G401.6 (cell line): ENCODE measurements around the gene SRRM1.
"Not testable (repeated sequence)": the region's sequence is repeated elsewhere in the genome, so short reads cannot be mapped to it uniquely, and the experiment has no call there.

Experiments used
- FAIRE-seq: peaks from 2 replicates; lab custom pipeline; 2012; peaks lifted over from hg19 to GRCh38; lab: Jason Lieb, UNC

SRRM1 gene

DNA sequence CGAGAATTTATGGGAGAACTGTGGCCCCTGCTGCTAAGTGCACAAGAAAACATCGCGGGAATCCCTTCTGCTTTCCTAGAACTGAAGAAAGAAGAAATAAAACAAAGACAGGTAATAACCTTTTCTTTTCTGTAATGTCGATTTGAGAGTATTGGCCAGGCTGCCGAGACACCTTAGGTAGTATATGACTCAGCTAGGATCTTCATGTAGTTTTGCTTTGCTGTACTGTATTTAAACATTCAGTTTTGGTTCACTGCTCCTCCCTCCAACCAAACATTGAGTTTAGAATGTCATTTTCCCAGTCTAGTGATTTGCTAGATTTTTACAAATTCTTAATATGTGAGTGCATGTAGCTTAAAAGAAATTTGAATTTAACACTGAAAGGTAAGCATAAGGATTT lies 5.8 kb downstream of the SRRM1 start:
- no peak for FAIRE-seq

GRCh38 chr1:24652382-24652781 lies 9.3 kb downstream of the SRRM1 start:
- FAIRE-seq, result no peak

GRCh38 chr1:24654010-24654409 lies 10.9 kb downstream of the SRRM1 start:
- no peak for FAIRE-seq

GRCh38 chr1:24656046-24656445 lies 12.9 kb downstream of the SRRM1 start:
- FAIRE-seq, result no peak

GRCh38 chr1:24657781-24658180 lies 14.7 kb downstream of the SRRM1 start:
- FAIRE-seq, result no peak

- FAIRE-seq, result no peak
Observed at GRCh38 chr1:24659166-24659904, 16.2 kb downstream of the SRRM1 start.

- no peak for FAIRE-seq
Observed at GRCh38 chr1:24659993-24660665, 17.0 kb downstream of the SRRM1 start.

GRCh38 chr1:24664507-24665033 lies 21.5 kb downstream of the SRRM1 start:
- no peak for FAIRE-seq

DNA sequence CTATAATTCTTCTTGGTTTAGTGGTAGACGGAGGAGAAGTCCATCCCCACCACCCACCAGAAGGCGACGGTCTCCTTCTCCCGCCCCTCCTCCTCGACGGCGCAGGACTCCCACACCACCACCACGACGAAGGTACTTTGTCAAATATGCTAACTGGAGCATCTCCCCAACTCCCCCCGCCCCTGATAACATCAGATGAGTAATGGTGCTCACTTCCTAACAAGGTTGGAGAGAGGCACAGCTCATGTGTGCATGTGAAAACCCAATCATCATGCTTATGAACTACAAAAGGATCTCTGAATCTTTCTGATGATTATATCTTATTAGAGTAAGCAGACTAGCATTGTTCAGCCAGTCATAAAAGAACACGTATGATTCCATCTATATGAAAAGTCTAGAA lies 23.7 kb downstream of the SRRM1 start:
- no peak for FAIRE-seq

- not testable (repeated sequence) for FAIRE-seq
Observed at GRCh38 chr1:24671372-24671771, 28.3 kb downstream of the SRRM1 start.

- FAIRE-seq, result peak; percentile 55
Observed at GRCh38 chr1:24672686-24673085, 29.6 kb downstream of the SRRM1 start.

GRCh38 chr1:24673341-24673740 lies 30.2 kb downstream of the SRRM1 start:
- no peak for FAIRE-seq

GRCh38 chr1:24678421-24678820 lies 35.3 kb downstream of the SRRM1 start:
- not testable (repeated sequence) for FAIRE-seq

DNA sequence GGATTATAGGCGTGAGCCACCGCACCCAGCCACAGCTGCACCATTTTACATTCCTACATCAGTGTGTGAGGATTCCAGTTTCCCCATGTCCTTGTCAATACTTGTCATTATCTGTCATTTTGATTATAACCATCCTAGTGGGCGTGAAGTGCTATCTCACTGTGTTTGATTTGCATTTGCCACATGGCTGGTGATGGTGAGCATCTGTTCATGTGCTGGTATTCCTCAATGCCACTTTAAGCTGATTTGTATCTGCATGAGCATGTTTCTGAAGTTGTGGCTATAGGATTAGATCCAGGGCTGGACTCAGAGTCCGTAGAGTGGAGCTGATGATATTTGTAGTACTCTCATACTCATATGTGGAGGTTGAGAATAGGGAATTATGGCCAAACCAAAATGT lies 36.6 kb downstream of the SRRM1 start:
- no peak for FAIRE-seq

GRCh38 chr1:24683713-24684162 lies 40.6 kb downstream of the SRRM1 start:
- FAIRE-seq, result no peak

- no peak for FAIRE-seq
Observed at GRCh38 chr1:24688033-24688432, 44.9 kb downstream of the SRRM1 start.

- FAIRE-seq, result peak; percentile 15
Observed at GRCh38 chr1:24688621-24689195, 45.6 kb downstream of the SRRM1 start.

DNA sequence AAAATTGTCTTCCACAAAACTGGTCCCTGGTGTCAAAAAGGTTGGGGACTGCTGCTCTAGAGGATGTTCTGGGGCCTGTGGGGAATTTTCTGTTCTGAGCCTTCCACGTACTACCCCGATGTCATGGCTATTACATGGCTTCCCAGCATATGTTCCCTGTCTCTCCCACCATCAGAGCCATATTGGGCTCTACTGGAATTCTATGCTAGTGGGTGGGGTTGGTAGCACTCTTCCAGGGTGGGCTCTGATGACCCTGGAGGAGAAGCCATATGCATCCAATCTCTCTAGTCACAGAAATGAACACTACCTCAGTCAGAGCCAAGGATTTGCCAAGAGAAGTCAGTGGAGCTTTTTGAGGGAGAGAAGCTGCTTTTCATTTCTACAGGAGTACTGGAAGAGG lies 47.9 kb downstream of the SRRM1 start:
- no peak for FAIRE-seq

GRCh38 chr1:24692351-24692980 lies 49.4 kb downstream of the SRRM1 start:
- FAIRE-seq, result no peak

DNA sequence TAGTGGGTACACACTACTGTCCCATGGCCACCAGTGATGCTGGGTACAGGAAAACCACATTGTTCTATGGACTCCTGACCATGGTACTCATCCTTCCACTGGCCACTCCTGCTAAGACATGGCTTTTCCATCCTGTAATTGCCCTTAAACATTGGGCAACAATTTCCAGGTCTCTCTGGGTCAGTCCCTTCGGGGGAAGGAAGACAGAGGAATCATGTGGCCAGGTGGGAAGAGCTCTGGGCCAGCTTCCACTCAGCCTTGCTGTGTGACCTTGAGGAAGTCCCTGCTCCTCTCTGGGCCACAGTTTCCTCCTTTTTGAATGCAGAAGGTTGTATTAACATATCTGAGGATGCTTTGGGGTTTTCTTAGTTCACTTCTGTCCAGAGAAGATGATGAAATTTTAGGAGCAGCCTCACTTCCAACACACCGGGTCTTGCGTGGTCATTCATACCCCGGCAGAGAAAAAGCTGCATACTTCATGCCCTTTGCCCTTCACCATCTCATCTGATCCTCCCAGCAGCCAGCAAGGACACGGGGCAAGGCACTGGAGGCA lies 50.8 kb downstream of the SRRM1 start:
- FAIRE-seq, result no peak

DNA sequence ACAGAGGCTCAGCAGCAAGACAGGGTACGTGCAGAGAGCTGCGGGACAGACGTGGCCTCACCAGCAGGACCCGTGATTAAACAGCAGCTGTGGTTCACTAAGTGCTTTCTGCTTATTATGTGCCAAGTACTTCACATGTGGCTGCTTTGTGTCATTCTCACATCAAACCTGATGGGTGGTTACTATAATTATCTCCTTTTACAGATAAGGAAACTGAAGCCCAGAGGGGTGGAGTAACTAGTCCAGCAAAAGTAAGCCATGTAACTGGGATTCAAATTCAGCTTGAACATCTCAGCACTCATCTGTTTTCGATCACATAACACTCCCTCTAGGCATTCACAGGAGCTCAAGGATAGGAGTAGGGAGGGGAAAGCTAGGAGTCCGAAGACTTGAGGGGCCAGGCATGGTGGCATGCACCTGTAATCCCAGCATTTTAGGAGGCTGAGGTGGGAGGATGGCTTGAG lies 51.3 kb downstream of the SRRM1 start:
- FAIRE-seq, result no peak

DNA sequence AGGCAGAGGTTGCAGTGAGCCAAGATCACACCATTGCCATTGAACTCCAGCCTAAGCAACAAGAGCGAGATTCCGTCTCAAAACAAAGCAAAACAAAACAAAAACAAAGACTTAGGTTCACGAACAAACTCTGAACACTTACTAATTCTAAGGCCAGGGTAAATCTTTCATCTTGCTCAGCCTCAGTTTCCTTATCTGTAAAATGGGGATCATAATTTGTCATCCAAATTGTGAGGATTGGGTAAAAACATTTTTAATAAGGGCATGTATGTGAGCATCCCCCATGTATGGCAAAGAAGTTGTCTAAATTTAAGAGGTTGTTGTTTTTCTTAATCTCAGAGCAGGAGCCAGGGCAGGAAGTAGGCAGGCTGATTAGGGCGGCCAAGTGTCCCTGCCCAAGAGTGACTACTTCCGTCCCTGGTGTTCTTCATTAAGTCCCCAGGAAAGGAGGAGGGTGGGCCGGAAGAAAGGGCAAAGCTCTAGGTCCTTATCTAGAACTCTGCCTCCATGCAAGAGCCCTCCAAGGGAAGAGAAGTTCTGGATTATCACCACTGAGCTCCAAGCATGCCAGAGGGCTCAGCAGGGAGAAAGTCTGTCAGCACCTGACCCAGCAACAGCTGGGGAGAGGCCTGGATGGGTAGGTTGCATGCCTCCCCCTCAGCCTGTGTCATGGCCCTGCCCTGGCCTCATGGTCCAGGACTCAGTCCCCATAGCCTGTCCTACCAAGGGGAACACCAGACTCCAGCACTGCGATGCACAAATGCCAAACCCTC lies 52.3 kb downstream of the SRRM1 start:
- no peak for FAIRE-seq
